GM20000 (cell line): ENCODE measurements around the gene TIMM50.

ENCODE experiments used
- DNase-seq: peaks from one replicate; pipeline ENCODE4 v3.0.0; 2012; ENCODE audit warnings: low spot score
- TF ChIP-seq, protein P1 (sequence below): IDR thresholded peaks from 2 replicates; pipeline ENCODE4 v1.5.1; 2012; ENCODE audit warnings: mild to moderate bottlenecking, control low read depth; ENCODE audit errors: extremely low read depth, missing control alignments

The TIMM50 gene

DNA sequence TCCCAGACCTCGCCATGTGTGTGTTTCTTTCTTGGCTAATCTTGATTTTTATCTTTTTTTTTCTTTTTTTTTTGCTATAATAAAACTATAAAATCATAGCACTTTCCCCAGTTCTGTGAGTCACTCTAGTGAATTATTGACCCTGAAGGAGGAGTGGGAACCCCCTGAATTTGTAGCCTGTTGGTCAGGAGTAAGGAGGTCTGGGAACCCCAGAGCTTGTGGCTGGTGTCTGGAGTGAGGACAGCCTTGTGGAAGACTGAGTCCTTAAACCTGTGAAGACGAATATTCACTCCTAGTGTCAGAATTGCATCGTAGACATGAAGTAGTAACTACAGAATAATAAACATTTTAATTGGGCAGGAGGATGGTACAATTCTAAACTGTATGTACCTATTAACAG, 44.6 kb downstream of the TIMM50 start:
- TF ChIP-seq, protein P1, sequence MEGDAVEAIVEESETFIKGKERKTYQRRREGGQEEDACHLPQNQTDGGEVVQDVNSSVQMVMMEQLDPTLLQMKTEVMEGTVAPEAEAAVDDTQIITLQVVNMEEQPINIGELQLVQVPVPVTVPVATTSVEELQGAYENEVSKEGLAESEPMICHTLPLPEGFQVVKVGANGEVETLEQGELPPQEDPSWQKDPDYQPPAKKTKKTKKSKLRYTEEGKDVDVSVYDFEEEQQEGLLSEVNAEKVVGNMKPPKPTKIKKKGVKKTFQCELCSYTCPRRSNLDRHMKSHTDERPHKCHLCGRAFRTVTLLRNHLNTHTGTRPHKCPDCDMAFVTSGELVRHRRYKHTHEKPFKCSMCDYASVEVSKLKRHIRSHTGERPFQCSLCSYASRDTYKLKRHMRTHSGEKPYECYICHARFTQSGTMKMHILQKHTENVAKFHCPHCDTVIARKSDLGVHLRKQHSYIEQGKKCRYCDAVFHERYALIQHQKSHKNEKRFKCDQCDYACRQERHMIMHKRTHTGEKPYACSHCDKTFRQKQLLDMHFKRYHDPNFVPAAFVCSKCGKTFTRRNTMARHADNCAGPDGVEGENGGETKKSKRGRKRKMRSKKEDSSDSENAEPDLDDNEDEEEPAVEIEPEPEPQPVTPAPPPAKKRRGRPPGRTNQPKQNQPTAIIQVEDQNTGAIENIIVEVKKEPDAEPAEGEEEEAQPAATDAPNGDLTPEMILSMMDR = no peak
- DNase-seq = no peak

DNA sequence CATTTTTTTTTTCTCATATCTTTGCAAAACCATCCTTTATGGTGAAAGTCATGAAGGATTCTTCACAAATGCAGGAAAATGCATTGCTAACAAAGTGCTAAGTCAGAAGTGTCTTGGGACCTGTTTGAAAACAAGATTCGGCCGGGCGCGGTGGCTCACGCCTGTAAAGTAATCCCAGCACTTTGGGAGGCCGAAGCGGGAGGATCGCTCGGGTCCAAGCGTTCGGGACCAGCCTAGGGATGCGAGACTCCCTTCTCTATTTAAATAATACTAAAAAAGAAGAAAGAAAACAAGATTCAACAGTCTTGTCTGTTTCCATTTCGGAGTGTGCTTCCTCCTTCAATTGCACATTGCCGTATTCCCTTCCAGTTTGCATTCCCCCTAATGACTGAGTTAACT, 51.2 kb downstream of the TIMM50 start:
- no peak for DNase-seq
- TF ChIP-seq, protein P1 = no peak

DNA sequence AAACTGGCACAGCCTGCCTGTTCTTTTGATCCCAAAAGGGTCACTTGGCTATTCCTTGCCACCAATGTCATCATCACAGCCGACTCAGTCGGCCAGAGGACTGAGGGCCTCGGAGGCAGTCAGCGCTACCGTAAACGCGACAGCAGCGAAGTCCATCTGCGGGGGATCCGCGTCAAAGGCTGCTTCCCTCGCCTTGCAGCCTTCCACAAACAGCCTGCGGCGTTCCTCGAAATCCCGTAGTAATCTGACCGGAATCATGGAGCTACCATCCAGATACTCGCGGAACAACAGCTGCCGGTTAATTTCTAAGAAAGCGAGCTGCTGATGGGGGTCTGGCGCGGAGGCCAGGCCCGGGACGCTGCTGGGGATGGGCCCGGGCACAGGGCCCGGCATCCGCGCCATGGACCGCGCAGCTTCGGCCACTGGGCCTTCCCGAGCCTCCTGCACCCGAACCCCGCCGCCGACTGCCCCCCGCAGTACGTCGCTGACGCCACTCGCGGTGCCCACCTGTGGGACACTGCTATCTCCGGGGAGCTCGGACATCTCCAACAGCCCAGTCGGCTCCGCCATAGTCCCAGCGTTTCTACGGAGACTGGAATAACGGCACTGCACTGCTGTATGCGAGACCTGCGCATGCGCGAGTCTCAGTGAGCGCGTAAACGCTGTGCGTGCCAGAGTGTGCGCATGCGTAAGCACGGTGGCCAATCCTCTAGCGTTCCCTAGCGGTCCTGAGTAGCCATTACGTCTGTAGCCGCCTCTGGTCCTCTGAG, 51.8 kb downstream of the TIMM50 start, which contains the start of gene EID2B:
Gene EID2B (minus strand): TSS at position 620 of the 770 bp plus-strand sequence. CDS start 50 bp downstream, at position 570.
- peak; percentile 98 for DNase-seq
- TF ChIP-seq, protein P1 = peak; percentile 96

DNA sequence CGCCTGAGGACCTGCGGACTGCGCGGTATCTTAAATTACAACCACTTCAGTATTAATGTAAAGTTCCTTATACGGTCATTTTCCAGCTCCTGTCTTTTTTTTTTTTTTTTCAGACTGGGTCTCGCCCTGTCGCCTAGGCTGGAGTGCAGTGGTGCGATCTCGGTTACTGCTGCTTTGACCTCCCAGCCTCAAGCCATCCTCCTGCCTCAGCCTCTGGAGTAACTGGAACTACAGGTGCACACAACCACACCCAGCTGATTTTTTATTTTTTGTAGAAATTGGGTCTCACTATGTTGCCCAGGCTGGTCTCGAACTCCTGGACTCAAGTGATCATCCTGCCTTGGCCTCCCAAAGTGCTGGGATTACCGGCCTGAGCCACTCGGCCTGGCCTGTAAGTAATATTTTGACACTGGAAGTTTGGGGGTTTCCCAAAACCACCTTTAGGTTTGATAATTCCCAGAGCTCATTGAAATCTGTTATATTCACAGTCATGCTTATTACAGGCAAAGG, 52.4 kb downstream of the TIMM50 start:
- TF ChIP-seq, protein P1 = no peak
- no peak for DNase-seq

DNA sequence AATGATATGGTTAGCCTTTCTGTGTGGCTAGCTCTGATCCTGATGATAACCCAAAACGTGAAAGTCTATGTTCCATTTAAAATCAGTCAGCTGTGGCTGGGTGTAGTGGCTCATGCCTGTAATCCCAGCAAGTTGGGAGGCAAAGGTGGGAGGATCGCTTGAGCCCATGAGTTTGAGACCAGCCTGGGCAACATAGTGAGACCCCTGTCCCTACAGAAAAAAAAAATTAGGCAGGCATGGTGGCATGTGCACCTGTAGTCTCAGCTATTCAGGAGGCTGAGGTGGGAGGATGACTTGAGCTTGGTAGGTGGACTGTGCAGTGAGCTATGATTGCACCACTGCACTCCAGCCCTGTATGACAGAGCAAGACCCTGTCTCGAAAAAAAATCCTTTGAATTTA, 53.2 kb downstream of the TIMM50 start:
- TF ChIP-seq, protein P1 = no peak

DNA sequence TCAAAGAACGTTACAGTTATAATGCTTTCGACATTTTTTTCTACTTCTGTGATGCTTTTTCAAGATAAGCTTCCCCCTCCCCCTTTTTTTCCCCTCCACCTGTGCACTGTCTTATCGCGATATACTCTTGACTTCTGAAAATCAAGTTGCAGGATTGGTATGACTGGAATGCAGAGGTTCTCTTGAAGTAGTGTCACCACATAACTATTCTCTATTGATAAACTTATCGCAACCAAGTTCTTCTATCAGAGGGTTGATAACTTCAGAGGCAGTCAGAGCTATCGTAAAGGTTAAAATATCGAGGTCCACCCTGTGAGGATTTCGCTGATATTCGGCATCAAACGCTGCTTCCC, 58.5 kb downstream of the TIMM50 start:
- TF ChIP-seq, protein P1 = no peak
- DNase-seq = no peak

More for the DNA sequence above, 53.2 kb downstream of the TIMM50 start:
- no peak for DNase-seq

DNA sequence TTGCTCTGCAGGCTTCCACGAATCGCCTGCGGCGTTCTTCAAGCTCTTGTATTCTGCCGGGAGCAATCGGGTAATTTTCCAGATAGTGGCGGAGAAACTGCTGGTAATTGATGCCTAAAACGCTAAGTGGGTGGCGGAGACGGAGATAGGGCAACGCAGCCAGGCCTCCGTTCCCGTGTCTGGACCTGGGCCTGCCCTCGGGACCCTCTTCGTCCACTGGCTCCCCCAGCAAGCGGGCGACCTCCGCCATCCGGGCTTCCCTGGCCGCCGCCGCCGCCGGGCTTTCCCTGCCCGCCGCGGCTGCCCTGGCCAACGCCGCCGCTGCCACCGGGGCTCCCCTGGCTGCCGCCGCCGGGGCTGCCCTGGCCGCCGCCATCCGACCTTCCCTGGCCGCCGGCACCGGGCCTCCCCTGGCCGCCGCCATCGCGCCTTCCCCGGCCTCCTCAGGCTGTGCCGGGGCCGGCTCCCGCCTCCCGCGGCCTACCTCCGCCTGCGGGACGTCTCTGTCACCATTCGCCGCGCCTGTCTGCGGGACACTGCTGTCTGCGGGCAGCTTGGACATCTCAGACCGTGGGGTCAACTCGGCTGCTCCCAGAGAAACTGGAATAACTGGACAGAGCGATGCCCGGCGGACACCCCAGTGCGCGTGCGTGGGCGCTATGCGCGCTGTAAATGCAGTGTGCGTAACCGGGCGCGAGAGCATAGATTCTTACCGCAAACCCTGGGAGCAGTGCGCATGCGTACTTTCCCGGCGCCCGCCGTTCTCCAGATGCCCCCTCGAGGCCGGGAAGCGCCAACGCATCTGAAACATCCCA, 59.1 kb downstream of the TIMM50 start, which contains the start of gene EID2:
Gene EID2 (minus strand): TSS at position 644 of the 815 bp plus-strand sequence. CDS start 82 bp downstream, at position 562.
- peak; percentile 97 for DNase-seq
- TF ChIP-seq, protein P1 = peak; percentile 59
